Spleen (tissue), 7 donors: ENCODE results near the gene ACSL5.

Experiments used
- POLR2A ChIP-seq, 3 donors: fragments of 450-650 bp; IDR thresholded peaks; one replicate each; pipeline ENCODE4 v1.5.1; 2017; ENCODE audit warnings: antibody characterized with exemption in 3 of 3, mild to moderate bottlenecking in 1 of 3
- TF ChIP-seq, protein P1 (sequence below), 11 experiments: fragments of 200-600 bp in 7 of 11; fragments of 450-650 bp in 4 of 11; sonication (generic) in 4 of 11; IDR thresholded peaks in 8 of 11; conservative IDR thresholded peaks in 3 of 11; 1 replicate in 7 of 11; 2 replicates in 4 of 11; pipeline versions ENCODE4 v1.4.0 to v1.8.0; 2016 to 2021; ENCODE audit warnings: antibody characterized with exemption in 11 of 11, inconsistent platforms in 4 of 11, mild to moderate bottlenecking in 1 of 11
- donor health status: DM: no; HTN: no; CAD: no; lungs with moderate emphysema.
- donor health status: DM: no; HTN: no; CAD: no.
- donor health status: DM: no; HTN: no; CAD: no.

DNA sequence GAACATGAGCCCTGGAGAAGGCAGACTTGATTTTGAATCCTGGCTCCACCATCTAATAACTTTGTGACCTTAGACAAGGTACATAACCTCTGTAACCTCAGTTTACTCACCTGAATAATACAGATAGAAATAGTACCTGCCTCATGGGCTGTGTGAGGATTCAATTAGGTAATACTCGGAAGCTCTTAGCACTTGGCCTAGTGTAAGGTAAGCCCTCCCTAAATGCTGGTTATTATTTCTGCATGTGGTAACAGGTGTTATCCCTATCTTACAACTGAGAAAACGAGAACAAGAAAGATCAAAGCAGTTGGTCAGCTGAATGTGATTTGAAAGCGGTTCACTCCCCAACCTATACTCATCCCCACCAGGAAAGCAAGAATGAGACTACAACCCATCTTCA, 28.7 kb upstream of the ACSL5 start:
- TF ChIP-seq, protein P1, sequence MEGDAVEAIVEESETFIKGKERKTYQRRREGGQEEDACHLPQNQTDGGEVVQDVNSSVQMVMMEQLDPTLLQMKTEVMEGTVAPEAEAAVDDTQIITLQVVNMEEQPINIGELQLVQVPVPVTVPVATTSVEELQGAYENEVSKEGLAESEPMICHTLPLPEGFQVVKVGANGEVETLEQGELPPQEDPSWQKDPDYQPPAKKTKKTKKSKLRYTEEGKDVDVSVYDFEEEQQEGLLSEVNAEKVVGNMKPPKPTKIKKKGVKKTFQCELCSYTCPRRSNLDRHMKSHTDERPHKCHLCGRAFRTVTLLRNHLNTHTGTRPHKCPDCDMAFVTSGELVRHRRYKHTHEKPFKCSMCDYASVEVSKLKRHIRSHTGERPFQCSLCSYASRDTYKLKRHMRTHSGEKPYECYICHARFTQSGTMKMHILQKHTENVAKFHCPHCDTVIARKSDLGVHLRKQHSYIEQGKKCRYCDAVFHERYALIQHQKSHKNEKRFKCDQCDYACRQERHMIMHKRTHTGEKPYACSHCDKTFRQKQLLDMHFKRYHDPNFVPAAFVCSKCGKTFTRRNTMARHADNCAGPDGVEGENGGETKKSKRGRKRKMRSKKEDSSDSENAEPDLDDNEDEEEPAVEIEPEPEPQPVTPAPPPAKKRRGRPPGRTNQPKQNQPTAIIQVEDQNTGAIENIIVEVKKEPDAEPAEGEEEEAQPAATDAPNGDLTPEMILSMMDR (IDR thresholded peaks at IDR 0.05 in 8 of 11, conservative IDR thresholded peaks at IDR 0.05 in 3 of 11): no peak
- TF ChIP-seq POLR2A (IDR thresholded peaks at IDR 0.05): no peak
